ENCODE results near the gene SENP5.

DNA sequence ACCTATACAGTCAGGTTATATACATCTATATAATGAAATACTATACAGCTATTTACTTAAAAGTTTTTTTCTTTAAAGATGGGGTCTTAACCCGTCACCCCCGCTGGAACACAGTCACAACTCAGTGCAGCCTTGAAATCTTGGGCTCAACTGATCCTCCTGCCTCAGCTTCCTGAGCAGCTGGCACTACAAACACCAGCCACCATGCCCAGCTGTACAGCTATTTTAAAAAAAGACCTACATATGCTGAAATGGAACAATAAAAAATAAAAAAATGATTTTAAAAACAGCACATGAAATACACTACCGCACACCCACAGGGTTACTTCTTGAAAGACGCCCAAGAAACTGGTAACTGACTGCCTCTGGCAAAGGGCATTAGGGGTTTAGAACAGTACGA is 70.9 kb downstream of the SENP5 start:
- TF ChIP-seq, protein P1, sequence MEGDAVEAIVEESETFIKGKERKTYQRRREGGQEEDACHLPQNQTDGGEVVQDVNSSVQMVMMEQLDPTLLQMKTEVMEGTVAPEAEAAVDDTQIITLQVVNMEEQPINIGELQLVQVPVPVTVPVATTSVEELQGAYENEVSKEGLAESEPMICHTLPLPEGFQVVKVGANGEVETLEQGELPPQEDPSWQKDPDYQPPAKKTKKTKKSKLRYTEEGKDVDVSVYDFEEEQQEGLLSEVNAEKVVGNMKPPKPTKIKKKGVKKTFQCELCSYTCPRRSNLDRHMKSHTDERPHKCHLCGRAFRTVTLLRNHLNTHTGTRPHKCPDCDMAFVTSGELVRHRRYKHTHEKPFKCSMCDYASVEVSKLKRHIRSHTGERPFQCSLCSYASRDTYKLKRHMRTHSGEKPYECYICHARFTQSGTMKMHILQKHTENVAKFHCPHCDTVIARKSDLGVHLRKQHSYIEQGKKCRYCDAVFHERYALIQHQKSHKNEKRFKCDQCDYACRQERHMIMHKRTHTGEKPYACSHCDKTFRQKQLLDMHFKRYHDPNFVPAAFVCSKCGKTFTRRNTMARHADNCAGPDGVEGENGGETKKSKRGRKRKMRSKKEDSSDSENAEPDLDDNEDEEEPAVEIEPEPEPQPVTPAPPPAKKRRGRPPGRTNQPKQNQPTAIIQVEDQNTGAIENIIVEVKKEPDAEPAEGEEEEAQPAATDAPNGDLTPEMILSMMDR (IDR thresholded peaks at IDR 0.05), result no peak
- no peak for TF ChIP-seq ZFX (IDR thresholded peaks at IDR 0.05; ENCODE audit: borderline replicate concordance)
